Erythroblast (primary cell): ENCODE results near the gene PHLDA2.

Source experiments
- GATA1 ChIP-seq: IDR thresholded peaks from 2 replicates; pipeline ENCODE4 v1.6.1; 2011; ENCODE audit warnings: low read depth, mild to moderate bottlenecking, control low read depth, low read length, moderate library complexity
- POLR2A ChIP-seq: IDR thresholded peaks from 2 replicates; pipeline ENCODE4 v1.6.1; 2011; ENCODE audit warnings: mild to moderate bottlenecking, low read length

DNA sequence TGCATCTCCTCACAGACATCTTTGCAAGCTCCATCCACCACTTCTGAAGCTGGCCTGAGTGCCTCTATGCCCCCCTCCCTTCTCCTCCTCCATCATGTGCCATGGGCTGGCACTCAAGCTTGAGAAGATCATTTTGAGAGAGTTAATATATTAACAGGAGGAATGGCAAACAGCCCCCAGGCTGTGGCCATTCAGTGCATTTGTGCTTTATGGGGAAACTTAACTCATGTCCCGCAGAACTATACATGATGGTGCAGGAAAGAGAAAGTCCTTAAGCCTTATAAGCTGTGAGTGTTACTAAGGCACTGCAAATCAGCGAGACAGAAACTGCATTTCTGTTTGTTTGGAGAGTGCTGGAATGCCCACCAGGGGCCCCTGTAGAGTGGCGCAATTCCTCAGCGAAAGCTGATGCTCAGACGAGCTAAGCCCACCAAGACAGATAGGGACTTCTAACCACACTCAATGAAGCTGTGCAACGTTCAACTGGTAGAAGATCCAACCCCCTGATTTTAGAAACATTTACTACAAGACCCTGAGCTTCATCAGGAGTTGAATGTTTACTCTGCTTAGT lies 26.8 kb upstream of the PHLDA2 start:
- TF ChIP-seq POLR2A (no peak), GATA1 (no peak)
